ENCODE data around the gene FAM227B.

DNA sequence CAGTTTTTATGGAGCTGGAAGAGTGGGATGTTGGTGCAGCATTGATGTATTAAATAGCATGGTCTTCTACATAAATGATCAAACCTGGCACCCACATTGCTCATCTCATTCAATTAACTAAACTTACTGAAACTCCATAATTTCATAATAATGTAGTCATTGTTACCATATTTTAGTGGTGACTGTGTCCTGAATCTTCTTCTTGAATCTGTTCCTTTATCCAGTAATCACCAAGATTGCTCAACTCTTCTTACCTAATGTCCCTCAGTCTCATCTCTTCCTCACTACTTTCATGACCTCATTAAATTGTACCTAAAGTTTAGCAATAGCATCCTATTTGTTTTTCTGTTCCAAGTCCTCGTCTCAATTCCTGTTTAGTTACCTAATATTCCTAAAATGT, 127.8 kb downstream of the FAM227B start:
- TF ChIP-seq, protein P1, sequence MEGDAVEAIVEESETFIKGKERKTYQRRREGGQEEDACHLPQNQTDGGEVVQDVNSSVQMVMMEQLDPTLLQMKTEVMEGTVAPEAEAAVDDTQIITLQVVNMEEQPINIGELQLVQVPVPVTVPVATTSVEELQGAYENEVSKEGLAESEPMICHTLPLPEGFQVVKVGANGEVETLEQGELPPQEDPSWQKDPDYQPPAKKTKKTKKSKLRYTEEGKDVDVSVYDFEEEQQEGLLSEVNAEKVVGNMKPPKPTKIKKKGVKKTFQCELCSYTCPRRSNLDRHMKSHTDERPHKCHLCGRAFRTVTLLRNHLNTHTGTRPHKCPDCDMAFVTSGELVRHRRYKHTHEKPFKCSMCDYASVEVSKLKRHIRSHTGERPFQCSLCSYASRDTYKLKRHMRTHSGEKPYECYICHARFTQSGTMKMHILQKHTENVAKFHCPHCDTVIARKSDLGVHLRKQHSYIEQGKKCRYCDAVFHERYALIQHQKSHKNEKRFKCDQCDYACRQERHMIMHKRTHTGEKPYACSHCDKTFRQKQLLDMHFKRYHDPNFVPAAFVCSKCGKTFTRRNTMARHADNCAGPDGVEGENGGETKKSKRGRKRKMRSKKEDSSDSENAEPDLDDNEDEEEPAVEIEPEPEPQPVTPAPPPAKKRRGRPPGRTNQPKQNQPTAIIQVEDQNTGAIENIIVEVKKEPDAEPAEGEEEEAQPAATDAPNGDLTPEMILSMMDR (IDR thresholded peaks at IDR 0.05; ENCODE audit: low read length) = no peak
- no peak for TF ChIP-seq EZH2 (IDR thresholded peaks at IDR 0.05; ENCODE audit: borderline replicate concordance, low read length)

Data from OCI-LY1 (cell line).